C4-2B (cell line): ENCODE data around the gene PTDSS2.

Experiments
- H3K27ac ChIP-seq: fragments of 450-650 bp; 2 replicates; pipeline ENCODE4 v1.5.1; 2017
- ZFX ChIP-seq: fragments of 450-650 bp; IDR thresholded peaks from 2 replicates; pipeline ENCODE4 v1.6.1; 2017
- TF ChIP-seq, protein P1 (sequence below): fragments of 450-650 bp; conservative IDR thresholded peaks from 2 replicates; pipeline ENCODE4 v1.5.1; 2017; ENCODE audit warnings: mild to moderate bottlenecking

PTDSS2 gene

DNA sequence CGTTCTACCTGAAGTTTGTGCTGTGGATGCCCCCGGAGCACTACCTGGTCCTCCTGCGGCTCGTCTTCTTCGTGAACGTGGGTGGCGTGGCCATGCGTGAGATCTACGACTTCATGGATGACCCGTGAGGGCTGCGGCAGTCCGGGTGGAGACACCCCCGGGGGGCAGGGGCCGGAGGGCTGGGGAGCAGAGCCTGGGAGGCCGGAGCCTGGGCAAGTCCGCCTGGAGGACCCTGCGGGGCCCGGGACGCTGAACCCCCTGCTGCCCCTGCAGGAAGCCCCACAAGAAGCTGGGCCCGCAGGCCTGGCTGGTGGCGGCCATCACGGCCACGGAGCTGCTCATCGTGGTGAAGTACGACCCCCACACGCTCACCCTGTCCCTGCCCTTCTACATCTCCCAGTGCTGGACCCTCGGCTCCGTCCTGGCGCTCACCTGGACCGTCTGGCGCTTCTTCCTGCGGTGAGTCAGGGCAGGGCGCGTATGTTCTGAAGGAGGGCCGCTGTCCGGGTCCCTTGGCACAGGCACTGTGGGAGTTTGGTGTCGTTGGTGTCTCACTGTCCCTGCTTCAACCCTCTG, 39.6 kb downstream of the PTDSS2 start:
- TF ChIP-seq, protein P1, sequence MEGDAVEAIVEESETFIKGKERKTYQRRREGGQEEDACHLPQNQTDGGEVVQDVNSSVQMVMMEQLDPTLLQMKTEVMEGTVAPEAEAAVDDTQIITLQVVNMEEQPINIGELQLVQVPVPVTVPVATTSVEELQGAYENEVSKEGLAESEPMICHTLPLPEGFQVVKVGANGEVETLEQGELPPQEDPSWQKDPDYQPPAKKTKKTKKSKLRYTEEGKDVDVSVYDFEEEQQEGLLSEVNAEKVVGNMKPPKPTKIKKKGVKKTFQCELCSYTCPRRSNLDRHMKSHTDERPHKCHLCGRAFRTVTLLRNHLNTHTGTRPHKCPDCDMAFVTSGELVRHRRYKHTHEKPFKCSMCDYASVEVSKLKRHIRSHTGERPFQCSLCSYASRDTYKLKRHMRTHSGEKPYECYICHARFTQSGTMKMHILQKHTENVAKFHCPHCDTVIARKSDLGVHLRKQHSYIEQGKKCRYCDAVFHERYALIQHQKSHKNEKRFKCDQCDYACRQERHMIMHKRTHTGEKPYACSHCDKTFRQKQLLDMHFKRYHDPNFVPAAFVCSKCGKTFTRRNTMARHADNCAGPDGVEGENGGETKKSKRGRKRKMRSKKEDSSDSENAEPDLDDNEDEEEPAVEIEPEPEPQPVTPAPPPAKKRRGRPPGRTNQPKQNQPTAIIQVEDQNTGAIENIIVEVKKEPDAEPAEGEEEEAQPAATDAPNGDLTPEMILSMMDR: no peak
- TF ChIP-seq ZFX: no peak

DNA sequence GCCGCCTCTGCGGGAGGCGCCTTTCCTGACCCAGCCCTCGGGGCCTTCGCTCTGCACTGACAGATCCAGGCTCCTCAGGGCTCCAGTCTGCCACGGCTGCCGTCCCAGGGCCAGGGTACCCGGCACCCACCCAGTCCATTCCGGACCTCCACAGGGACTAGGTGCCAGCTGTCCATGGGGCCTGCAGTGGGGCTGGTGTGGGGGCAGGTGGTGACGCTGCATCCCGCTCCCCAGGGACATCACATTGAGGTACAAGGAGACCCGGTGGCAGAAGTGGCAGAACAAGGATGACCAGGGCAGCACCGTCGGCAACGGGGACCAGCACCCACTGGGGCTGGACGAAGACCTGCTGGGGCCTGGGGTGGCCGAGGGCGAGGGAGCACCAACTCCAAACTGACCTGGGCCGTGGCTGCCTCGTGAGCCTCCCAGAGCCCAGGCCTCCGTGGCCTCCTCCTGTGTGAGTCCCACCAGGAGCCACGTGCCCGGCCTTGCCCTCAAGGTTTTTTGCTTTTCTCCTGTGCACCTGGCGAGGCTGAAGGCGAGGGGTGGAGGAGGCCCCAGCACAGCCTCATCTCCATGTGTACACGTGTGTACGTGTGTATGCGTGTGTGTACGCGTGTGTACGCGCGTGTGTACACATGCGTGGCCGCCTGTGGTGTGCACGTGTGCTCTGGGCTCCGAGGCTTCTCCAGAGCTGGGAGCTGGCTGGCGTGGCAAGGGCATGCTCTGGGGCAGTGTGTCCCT, 40.3 kb downstream of the PTDSS2 start:
- TF ChIP-seq, protein P1: no peak
- no peak for TF ChIP-seq ZFX
- no peak overlapping the region for H3K27ac ChIP-seq

More for the DNA sequence above, 39.6 kb downstream of the PTDSS2 start:
- no peak overlapping the region for H3K27ac ChIP-seq

DNA sequence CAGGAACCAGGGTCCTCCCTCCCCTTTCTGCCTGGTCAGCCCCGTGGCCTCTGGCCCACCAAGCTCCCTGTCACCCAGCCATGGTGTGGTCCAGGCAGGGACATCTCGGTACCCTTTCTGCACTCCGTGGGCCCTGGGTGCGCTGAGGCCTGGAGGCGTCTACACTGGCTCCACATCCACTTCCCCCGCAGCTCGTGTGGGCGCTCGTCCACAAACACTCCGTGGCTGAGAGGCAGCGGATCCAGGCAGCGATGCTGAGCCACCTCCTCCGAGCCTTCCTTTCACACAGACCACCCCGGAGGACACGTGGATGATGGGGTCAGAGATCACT, 40.8 kb downstream of the PTDSS2 start:
- TF ChIP-seq, protein P1: no peak
- TF ChIP-seq ZFX: no peak
- H3K27ac ChIP-seq: no peak overlapping the region

DNA sequence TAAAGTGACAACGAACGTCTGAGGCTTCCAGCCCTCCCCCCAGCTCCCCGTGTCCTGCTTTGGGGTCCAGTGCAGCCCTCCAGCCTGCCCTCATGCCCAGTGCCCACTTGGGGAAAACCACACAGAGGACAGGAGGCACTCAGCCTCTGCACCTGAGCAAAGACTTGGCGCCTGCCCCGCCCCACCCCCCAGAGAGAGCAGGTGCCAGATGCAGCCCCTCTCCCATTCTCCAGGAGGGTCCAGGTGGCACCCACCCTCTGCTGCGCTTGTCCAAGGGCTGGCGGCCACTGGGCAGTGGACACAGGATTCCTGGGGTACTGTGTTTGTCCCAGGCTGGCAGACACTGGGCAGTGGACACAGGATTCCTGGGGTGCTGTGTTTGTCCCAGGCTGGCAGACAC, 41.3 kb downstream of the PTDSS2 start:
- H3K27ac ChIP-seq: no peak overlapping the region
- TF ChIP-seq, protein P1: no peak
- no peak for TF ChIP-seq ZFX

DNA sequence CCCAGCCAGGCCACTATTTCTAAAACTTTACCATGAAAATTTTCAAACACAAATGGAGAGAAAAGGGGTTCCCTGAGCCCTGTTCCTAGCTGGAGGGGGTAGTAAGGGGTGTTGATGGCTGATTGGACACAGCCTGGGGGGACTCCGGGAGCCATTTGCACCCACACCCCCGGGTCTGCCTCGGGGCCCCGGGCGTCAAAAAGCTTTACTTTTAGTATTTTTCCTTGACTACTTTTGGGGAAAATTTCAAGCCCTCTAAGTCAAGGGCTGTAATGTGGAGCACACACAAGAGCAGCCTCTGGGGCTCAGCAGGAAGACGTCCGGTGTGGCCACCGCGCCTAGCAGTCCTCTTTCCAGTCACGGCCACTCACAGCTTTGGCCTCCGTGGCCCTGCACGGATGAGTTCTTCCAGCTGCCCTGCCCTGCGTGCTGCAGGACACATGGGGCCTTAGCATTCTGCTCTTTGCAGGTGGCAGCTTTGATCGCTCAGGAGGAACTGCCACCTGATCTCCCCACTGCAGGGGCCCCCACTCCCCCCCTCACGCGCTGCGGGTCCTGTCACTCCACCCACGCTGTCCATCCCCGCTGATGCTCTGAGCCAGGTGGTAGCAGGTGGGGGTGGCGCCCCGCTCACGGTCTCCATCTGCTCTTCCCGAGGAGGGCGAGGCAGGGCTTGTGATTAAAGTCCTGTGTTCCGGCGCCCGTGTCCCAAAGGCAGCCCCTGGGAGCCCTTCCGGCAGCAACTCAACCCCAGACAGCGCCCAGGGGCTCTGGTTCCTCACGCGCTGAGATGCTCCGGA, 42.5 kb downstream of the PTDSS2 start:
- H3K27ac ChIP-seq: no peak overlapping the region
- TF ChIP-seq ZFX: no peak

DNA sequence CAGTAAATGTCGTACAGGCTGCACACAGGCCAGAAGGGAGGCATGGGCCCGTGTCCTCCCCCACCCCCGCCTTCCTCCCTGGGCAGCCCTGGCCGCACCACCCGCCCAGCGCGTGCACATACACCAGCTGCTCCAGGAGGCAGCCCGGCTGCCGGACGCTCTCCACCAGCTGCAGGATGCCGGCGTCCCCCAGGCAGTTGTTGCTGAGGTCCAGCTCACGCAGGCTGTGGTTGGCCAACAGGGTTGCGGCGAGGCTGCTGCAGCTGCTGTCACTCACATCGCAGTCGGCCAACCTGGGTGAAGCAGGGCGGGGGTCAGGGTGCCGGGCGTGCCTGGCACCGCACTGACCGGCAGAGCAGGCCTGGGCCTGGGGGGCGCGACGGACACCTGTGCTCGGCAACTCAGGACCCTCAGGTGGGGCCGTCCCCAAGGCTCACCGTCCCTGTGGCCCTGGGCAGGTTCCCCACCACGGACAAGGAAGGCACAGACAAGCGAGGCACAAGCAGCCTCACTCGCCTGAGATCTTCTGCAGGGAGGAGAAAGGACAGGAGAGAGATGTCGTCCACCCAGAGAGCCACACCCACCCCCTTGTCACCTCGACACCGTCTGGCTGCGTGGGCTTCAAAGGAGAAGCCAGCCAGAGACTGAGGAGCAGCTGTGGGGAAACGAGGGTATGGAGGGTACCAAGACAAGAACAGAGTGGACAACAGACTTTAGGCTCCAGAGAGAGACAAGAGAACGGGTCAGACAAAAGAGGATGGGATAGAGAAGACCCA, 44.9 kb downstream of the PTDSS2 start:
- no peak for TF ChIP-seq ZFX
- TF ChIP-seq, protein P1: no peak

DNA sequence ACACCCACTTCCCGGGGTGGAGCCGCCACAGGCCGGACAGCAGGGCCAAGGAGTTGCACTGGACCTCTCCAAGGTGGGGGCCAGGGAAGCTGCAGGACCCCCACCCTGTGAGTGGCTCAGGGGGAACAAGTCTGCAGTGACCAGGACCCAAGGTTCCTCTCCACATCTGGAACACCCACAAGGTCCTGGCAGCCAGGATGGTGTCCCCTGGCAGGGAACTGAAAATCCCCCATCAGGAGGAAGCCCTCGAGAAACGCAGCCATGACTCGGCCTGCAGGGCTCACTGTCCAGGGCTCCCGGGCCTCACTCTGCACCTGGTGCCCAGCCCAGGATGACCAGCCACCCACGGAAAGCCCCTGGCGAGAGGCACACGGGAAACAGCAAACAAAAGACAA, 45.5 kb downstream of the PTDSS2 start:
- TF ChIP-seq ZFX: no peak
- TF ChIP-seq, protein P1: no peak
- H3K27ac ChIP-seq: no peak overlapping the region

More for the DNA sequence above, 44.9 kb downstream of the PTDSS2 start:
- no peak overlapping the region for H3K27ac ChIP-seq
